NT2/D1 (cell line): ENCODE results near the gene FERMT2.

Experiments used
- SUZ12 ChIP-seq: IDR thresholded peaks from 2 replicates; pipeline ENCODE4 v1.6.1; 2011; ENCODE audit not compliant: insufficient read length, insufficient read depth; ENCODE audit errors: extremely low read depth
- YY1 ChIP-seq: IDR thresholded peaks from 2 replicates; pipeline ENCODE4 v1.6.1; 2011; ENCODE audit not compliant: insufficient read length, insufficient read depth
- ZNF274 ChIP-seq: IDR thresholded peaks from 2 replicates; pipeline ENCODE4 v1.6.1; 2011; ENCODE audit warnings: mild to moderate bottlenecking, low read depth, low read length

GRCh38 chr14:52998376-52999015, 47.6 kb upstream of the FERMT2 start:
- TF ChIP-seq YY1, result no peak
- TF ChIP-seq ZNF274, result no peak
- no peak for TF ChIP-seq SUZ12
